ENCODE results near the gene NCKAP5.

The NCKAP5 gene

DNA sequence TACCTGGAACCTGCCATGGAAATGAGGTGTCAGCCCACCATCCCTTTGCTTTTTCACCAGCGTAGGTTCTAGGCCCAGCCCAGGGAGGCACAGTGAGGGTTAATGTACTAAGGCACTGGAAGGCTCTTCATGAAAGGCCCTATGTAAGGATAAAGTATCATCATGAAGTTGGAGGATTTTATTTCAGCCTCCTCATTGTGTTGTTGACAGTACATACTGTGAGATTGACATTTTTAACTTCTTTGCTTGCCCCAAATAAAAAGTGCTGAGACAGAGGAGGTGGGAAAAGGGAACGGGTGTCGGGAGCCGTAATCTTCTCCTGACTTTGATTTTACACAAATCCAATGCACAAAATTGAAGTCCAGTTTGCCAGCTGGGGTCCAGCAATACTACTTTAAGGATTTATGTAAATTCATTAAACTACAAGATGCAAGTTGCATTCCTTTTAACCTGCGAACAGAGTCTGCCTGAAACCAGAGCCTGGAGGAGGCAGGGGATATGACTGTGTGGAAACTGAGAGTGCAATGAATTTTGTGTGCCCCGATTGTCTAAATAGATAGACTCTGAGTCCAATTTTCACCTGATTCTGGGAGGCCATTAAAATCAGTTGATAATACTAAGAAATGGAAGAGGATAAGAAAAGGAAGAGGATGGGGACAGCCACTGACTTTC lies 5.4 kb upstream of the NCKAP5 start:
- CTCF ChIA-PET = no interaction called here
- POLR2A ChIA-PET = no interaction called here
- TF ChIP-seq FOXM1 (IDR thresholded peaks at IDR 0.05; ENCODE audit: borderline replicate concordance) (no peak), SP1 (IDR thresholded peaks at IDR 0.05) (no peak), L3MBTL2 (conservative IDR thresholded peaks at IDR 0.05) (no peak), LEF1 (IDR thresholded peaks at IDR 0.05; ENCODE audit: borderline replicate concordance) (no peak), NFRKB (IDR thresholded peaks at IDR 0.05) (no peak), TARDBP (IDR thresholded peaks at IDR 0.05) (no peak), CTBP1 (IDR thresholded peaks at IDR 0.05; ENCODE audit: borderline replicate concordance) (no peak), SUZ12 (IDR thresholded peaks at IDR 0.05) (no peak), ARNT (IDR thresholded peaks at IDR 0.05) (no peak), FOXK2 (IDR thresholded peaks at IDR 0.05) (no peak), FOXA1 (IDR thresholded peaks at IDR 0.05) (no peak), ZNF384 (IDR thresholded peaks at IDR 0.05) (no peak), HDGF (IDR thresholded peaks at IDR 0.05; ENCODE audit: borderline replicate concordance) (no peak), ELF4 (IDR thresholded peaks at IDR 0.05) (no peak), BHLHE40 (IDR thresholded peaks at IDR 0.05; ENCODE audit: borderline replicate concordance) (no peak)
- TF ChIP-seq, protein P1, sequence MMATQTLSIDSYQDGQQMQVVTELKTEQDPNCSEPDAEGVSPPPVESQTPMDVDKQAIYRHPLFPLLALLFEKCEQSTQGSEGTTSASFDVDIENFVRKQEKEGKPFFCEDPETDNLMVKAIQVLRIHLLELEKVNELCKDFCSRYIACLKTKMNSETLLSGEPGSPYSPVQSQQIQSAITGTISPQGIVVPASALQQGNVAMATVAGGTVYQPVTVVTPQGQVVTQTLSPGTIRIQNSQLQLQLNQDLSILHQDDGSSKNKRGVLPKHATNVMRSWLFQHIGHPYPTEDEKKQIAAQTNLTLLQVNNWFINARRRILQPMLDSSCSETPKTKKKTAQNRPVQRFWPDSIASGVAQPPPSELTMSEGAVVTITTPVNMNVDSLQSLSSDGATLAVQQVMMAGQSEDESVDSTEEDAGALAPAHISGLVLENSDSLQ (IDR thresholded peaks at IDR 0.05) = no peak
- DNase-seq (ENCODE audit: extremely low spot score) = no peak

DNA sequence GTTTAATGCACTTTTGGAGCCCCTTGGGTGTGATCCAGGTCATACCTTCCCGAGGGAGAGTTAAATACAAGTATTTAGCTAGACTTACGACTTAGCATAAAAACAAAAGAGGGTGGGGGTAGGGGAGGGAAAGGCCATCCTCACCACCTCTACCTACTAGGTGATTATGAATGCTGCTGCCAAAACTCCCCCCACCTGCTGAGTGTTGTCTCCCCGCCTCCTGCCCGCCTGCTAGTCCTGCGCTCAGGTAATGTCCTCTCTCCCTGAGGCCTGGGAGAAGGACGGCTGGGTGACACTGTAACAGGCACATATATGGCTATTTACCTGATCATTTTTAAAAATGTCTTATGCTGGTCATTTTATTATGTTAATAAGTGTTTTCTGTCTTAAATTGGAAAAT lies 3.0 kb upstream of the NCKAP5 start:
- no peak for DNase-seq (ENCODE audit: extremely low spot score)
- POLR2A ChIA-PET = no interaction called here
- TF ChIP-seq FOXM1 (IDR thresholded peaks at IDR 0.05; ENCODE audit: borderline replicate concordance) (no peak), TARDBP (IDR thresholded peaks at IDR 0.05) (no peak)
- CTCF ChIA-PET = interaction anchor here (0.6 kb wide), 1 partner anchor 700 kb away, joined by 3 read pairs; no protein-coding TSS in a partner anchor

DNA sequence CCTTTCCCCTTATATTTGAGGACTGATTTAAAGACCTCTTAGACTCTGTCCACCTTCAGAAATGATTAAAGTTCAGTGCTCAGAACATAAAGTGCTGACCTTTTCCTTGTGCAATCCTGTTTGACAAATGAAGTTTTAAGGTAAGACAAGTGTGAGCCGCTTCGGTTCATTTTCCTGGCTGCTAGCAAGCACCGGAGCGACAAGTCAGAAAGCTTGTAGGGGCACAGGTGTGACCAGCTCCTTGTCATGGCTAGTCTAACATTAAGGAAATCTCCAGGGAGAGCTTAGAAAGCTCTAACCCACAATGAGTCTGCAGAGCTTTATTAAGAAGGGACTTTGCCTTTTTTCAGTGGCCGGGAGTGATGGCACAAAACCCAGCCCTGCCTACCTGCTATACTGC lies 2.3 kb upstream of the NCKAP5 start:
- no peak for DNase-seq (ENCODE audit: extremely low spot score)
- ChIA-PET POLR2A (no interaction called here), CTCF (interaction anchor here (0.6 to 0.7 kb wide), 2 partner anchors 209 to 699 kb away, joined by 3 read pairs; no protein-coding TSS in a partner anchor)
- TF ChIP-seq, protein P1 (IDR thresholded peaks at IDR 0.05) = no peak
- TF ChIP-seq ELF4 (IDR thresholded peaks at IDR 0.05) = no peak
- no peak for TF ChIP-seq TARDBP (IDR thresholded peaks at IDR 0.05)
- no peak for TF ChIP-seq FOXM1 (IDR thresholded peaks at IDR 0.05; ENCODE audit: borderline replicate concordance)
- no peak for TF ChIP-seq SUZ12 (IDR thresholded peaks at IDR 0.05)
- no peak for TF ChIP-seq BHLHE40 (IDR thresholded peaks at IDR 0.05; ENCODE audit: borderline replicate concordance)

DNA sequence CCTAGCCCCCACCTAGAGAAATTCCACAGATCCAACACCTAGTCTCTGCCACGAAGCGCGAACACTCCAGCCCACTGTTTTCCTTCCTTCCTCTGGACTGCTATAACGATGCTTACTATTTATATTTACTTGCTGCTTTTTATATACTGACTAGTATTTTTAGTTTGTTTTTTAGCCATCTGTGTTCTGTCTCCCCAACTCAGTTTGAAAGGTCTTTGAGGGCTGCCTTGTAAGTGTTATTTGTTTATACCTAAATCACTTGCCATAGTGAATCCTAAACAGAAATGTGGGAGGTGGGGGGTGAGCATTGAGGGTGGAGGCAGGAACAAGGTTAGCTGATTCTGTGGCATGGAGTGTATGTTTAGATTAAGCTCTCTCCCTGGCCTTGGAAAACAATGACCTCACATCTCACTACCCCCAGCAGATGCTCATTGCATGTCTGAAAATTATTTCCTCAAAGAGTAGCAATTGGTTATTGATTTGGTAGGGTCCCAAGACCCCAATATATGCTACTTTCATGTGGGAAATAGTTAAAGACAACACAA lies 1.1 kb upstream of the NCKAP5 start:
- no peak for DNase-seq (ENCODE audit: extremely low spot score)
- TF ChIP-seq FOXA1 (IDR thresholded peaks at IDR 0.05) (no peak), SP1 (IDR thresholded peaks at IDR 0.05) (no peak), LEF1 (IDR thresholded peaks at IDR 0.05; ENCODE audit: borderline replicate concordance) (no peak), TARDBP (IDR thresholded peaks at IDR 0.05) (no peak), CTBP1 (IDR thresholded peaks at IDR 0.05; ENCODE audit: borderline replicate concordance) (no peak), HDGF (IDR thresholded peaks at IDR 0.05; ENCODE audit: borderline replicate concordance) (no peak), FOXK2 (IDR thresholded peaks at IDR 0.05) (no peak), NFRKB (IDR thresholded peaks at IDR 0.05) (no peak), SUZ12 (IDR thresholded peaks at IDR 0.05) (no peak), ZNF384 (IDR thresholded peaks at IDR 0.05) (no peak), L3MBTL2 (conservative IDR thresholded peaks at IDR 0.05) (no peak), ELF4 (IDR thresholded peaks at IDR 0.05) (no peak), BHLHE40 (IDR thresholded peaks at IDR 0.05; ENCODE audit: borderline replicate concordance) (no peak)
- TF ChIP-seq, protein P1 (IDR thresholded peaks at IDR 0.05) = no peak
- CTCF ChIA-PET = no interaction called here

DNA sequence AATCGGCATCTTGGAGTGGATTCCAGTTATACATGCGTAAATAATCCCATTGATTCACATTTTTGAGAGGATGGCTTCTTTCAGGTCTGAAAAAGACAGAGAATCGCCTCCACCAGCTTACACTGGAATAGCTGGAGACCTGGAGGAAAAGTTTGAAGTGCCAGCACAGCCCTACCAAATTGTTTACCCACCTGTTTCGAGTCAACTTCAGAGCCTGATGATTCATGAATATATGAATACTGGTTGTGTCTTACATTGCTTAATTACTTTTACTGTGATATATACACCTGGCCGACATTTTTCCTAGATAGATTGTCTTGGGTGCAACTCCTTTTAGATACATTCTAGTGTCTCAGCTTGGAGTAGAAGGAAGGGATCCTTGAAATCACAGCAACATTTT lies 335 bp upstream of the NCKAP5 start:
- no peak for DNase-seq (ENCODE audit: extremely low spot score)
- POLR2A ChIA-PET = interaction anchor here (1.2 kb wide), 1 partner anchor 127 kb away, joined by 3 read pairs; no protein-coding TSS in a partner anchor

More for the DNA sequence above, 1.1 kb upstream of the NCKAP5 start:
- POLR2A ChIA-PET = no interaction called here

DNA sequence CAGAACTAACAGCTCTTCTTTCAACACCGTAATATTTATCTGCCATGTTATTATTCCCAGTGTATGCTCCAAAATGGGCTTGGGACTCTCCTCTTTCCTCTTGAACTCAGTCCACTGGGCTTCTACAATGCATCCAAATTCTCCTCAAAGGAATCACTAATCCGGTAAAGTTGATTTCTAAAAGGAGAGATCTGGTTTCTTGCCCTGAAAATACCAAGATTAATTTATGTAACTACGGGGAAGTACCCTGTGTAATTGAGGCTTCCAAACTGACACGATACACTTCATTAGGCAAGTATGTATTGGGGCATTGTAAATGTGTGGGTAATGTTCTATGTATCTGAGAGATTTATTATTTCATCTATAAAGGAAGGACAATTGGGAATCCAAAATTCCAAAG lies 5.7 kb downstream of the NCKAP5 start:
- TF ChIP-seq FOXM1 (IDR thresholded peaks at IDR 0.05; ENCODE audit: borderline replicate concordance) = no peak
- no peak for TF ChIP-seq BHLHE40 (IDR thresholded peaks at IDR 0.05; ENCODE audit: borderline replicate concordance)
- TF ChIP-seq, protein P1 (IDR thresholded peaks at IDR 0.05) = no peak
- TF ChIP-seq HDGF (IDR thresholded peaks at IDR 0.05; ENCODE audit: borderline replicate concordance) = no peak
- TF ChIP-seq ARNT (IDR thresholded peaks at IDR 0.05) = no peak
- TF ChIP-seq FOXA1 (IDR thresholded peaks at IDR 0.05) = no peak
- TF ChIP-seq ELF4 (IDR thresholded peaks at IDR 0.05) = no peak
- TF ChIP-seq FOXK2 (IDR thresholded peaks at IDR 0.05) = no peak
- TF ChIP-seq SUZ12 (IDR thresholded peaks at IDR 0.05) = no peak
- no peak for TF ChIP-seq L3MBTL2 (conservative IDR thresholded peaks at IDR 0.05)
- no peak for DNase-seq (ENCODE audit: extremely low spot score)
- ChIA-PET CTCF (no interaction called here), POLR2A (no interaction called here)

More for the DNA sequence above, 335 bp upstream of the NCKAP5 start:
- no peak for TF ChIP-seq ZNF384 (IDR thresholded peaks at IDR 0.05)
- no peak for TF ChIP-seq FOXA1 (IDR thresholded peaks at IDR 0.05)
- TF ChIP-seq NFRKB (IDR thresholded peaks at IDR 0.05) = no peak
- TF ChIP-seq ARNT (IDR thresholded peaks at IDR 0.05) = no peak
- TF ChIP-seq ELF4 (IDR thresholded peaks at IDR 0.05) = no peak
- TF ChIP-seq HDGF (IDR thresholded peaks at IDR 0.05; ENCODE audit: borderline replicate concordance) = no peak
- CTCF ChIA-PET = interaction anchor here (0.7 to 1.2 kb wide), 3 partner anchors 49 to 397 kb away, joined by 4 to 5 read pairs (median 4); no protein-coding TSS in a partner anchor

Measured in HEK293T (cell line).